NCI-H748 (cell line): ENCODE results near the gene CRYBG1.
"Not testable (repeated sequence)": the region's sequence is repeated elsewhere in the genome, so short reads cannot be mapped to it uniquely, and the experiment has no call there.

ENCODE experiments used
- DNase-seq: peaks from one replicate; lab custom pipeline; 2025; ENCODE audit not compliant: unreplicated experiment; lab: John Stamatoyannopoulos, UW

CRYBG1 gene

DNA sequence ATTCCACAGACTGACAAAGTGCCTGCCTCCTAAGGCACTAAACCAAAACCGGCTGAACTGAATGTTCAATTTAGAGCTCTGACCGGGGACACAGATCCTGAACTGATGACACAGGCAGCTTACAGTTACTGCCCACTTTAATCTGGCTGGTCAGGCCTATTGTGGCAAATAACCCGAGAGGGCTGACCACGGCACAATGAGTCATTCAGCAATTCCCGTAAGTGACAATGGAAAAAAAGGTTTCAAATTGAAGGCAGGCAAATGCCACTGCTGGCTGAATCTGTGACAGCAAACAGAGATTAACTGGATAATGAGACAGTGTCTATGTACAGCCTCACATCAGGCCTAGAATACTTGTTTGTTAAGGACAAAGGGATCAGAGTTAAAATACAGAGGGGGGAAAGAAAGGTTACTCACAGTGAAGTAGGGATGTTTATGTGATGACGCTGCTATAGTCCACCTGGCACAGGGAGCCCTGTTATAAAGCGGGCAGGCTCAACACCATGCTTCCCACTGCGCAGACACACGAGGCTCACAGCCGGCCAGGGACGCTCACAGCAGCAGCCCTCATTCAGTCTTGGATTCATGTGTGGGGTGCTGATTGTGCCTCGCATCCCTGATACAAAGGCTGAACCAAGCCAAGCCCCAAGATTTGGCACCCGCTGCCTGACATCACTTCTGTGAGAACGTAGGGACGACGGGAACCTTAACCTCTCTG lies 214.4 kb downstream of the CRYBG1 start:
- DNase-seq = peak; percentile 5

DNA sequence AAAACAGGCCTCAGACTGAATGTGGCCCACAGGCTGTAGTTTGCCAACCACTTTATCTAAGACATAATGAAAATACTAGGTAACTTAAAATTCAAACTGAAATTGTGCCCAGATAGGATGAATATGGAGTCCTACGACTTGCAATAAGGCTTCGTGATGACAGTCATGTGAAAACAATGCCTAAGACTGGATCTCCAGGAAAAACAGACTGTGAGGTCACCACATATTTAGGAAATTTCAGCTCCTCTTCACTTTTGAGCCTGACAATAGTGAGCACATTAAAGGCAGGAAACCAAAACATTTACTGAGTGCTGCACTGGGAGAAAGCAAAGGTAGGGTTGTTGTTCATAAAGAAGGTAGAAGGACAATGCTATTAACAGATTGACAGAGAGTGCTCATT lies 218.8 kb downstream of the CRYBG1 start:
- DNase-seq = no peak

DNA sequence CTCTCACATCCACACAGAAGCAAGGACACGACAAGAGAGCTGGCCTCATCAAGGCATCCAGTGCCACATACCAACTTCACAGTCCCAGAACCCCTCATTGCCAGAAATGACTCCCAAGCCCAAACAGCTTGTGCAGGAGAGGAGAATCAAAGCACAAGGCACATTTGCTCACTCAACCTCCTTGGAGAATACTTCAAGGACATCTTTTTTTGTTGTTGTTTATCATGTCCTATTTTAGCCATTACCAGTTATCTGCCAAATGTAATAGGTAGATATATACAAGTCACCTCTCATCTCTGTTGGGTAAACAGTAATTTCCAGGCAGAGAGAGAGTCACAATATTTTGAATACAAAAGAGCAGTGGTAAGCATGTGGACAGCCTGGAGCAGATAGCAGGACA lies 221.0 kb downstream of the CRYBG1 start:
- no peak for DNase-seq

DNA sequence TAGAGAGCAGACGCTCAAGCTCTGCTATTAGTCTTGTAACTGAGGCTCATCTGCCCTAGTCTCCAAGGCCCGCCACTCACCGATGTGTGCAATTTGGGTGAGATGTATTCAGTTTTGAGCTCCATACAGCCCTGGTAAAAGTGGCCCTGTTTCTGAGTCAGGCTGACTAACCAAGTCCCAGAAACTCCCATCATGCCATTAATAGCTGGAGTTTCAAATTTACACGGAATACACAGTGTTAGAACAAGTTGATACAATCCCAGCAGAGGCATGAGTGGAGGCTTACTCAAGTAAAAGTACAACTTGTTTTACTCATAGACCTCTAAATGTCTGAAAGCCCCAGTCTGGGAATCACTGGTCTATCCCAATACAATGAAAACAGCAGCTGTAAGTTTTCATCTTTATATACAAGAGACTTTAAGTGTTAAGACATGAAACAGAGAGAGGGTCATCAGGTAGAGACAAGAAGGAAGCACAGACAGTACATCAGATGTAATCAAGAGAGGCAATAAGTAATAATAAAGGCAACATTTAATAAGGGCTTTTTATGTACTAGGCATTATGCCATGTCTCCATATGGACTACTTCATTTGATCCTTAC lies 226.4 kb downstream of the CRYBG1 start:
- DNase-seq = no peak

DNA sequence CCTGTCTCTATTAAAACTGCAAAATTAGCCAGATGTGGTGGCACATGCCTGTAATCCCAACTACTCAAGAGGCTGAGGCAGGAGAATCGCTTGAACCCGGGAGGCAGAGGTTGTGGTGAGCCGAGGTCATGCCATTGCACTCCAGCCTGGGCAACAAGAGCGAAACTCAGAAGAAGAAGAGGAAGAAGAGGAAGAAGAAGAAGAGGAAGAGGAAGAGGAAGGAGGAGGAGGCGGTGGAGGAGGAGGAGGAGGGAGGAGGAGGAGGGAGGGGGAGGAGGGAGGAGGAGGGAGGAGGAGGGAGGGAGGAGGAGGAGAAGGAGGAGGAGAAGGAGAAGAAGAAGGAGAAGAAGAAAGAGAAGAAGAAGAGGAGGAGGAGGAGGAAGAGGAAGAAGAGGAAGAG lies 228.4 kb downstream of the CRYBG1 start:
- not testable (repeated sequence) for DNase-seq

DNA sequence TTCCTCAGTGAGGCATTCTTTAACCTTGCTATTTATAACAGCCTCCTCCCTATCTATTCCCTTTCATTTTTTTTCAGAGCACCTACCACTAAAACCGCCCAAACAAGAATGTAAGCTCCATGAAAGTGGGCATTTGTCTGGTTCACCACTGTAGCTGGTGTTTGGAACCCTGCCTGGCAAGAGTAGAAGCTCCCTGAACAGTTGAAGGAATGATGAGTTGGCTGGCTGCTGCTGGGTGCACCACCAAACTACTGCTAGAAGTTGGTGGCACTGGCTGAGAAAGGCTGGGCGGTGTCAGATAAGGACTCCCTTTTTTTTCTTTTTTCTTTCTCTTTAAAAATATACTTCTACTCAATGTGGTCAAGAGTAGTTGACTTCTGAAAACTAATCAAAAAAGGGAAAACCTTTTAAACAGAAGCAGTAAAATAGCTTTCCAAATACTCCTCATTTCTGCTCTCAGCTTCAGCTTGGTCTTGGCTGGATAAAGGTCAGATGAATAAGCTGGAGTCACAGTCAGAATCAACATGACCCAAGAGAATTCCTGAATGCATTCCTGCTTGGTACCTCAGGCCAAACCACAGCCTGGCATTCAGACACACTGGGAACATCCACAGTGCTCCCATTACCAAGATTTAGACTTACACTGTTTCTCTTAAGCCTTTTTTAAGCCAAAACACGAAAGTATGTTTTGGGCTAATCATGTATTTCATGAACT lies 230.8 kb downstream of the CRYBG1 start:
- no peak for DNase-seq

DNA sequence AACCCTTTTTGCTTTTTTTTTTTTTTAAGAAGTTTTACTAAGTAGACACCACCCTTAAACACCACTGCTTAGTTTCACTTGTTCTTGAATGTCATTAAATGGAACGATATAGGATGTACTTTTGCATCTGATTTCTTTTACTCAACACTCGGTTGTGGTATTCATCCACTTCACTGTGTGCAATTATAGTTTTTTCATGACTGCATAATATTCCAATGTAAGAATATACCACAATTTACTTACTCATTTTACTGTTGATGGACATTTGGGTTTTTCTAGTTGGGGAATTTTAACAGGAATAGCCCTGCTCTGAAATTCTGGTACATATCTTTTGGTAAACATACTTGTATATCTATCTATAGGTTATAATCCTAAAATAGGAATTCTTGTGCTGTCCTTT lies 238.9 kb downstream of the CRYBG1 start:
- DNase-seq = no peak

DNA sequence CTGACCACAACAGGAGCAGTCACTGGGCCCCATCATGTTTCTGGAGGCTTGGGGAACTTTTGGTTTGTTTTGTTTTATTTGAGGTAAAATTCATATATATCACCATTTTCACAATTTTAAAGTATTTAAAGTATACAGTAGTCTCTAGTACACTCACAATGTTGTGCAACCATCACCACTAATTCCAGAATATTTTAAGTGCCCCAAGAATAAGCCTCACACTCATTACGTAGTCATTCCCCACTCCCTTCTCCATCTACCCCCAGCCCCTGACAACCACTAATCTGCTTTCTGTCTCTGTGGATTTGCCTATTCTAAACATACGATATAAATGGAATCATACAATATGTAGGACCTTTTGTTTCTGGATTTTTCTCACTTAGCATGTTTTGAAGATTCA lies 239.8 kb downstream of the CRYBG1 start:
- no peak for DNase-seq

DNA sequence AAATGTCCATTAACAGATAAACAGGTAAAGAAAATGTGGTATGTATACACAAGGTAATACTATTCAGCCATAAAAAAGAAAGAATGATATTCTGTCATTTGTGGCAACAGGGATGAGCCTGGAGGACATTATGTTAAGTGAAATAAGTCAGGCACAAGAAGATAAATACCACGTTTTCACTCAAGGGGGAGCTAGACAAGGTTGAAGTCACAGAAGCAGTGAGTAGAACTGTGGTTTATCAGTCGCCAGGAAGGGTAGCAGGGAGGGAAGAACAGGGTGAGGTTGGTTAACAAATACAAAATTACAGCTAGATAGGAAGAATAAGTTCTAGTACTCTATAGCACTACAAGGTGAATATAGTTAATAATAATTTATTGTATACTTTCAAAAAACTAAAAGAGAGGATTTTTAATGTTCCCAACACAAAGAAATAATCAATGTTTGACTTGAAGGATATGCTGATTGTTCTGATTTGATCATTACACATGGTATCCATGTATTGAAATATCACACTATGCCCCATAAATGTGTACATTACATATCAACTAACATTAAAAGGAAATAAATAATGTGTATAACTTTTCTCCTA lies 247.7 kb downstream of the CRYBG1 start:
- DNase-seq = peak; percentile 82

DNA sequence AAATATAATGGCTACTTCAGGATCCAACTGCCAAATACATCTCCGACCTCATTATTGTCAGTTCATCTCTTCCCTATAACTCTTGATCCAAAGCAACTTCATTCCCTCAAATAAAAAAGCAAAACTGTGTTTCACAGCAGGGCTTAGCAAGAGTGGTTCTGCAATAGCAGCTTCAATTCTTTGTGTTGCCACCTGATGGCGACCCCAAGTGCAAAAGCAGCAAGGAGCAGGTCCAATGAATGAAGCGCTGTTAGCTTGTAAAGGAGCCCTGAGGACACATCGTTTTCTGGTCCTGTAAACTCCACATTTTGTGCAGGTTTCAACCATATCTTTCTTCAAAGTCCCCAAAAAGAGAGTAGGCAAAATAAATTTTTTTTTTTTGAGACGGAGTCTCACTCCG lies 249.2 kb downstream of the CRYBG1 start:
- peak; percentile 71 for DNase-seq

DNA sequence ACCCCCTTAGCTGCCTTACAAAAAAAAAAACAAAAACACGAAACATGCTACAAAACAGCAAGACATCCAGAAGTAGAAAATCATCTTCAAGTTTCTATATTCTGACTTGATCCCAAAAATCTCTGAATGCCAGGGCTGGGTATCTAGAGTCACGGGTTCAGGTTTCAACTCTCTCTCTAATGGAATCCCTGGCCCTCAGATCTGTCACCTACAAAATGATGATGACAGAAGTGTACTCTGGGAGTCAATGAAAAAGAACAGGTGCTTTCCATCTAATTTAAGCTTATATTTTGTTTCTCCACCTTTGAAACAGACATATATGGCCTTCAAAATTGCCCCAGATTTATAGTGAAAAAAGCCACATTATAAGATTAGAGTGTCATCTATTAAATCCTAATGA lies 250.5 kb downstream of the CRYBG1 start:
- no peak for DNase-seq

DNA sequence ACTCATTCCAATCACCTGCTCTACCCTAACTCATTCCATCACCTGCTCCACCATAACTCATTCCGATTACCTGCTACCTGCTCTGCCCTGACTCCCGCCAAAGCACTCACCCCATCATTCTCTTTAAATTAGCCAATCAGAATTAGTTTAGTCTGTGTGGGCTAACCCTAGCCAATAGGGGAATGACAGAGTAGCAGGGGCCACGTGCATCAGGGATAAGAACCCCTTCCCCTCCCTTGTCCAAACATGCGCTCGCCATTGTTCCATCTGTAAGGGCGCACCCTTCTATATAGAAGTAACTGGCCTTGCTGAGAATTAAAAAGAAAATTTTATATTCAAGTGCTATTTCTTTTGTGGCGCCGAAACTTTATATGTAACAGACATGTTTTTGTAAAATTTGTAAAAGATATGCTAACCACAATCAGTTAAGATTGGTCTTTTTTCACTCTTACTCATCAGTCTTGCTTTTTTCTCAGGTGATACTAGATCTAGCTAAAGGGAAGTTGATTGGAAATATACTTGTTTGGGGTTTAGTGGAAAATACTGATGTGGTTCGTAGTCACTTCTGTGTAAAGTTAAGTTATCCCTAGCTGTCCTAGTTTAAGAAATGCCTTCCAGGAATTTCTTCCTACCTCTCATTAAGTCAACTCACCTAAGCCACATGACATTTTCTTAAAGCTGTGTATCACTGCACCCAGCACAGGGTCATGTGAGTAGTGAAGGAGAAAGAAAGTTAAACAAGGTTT lies 252.3 kb downstream of the CRYBG1 start:
- DNase-seq = no peak

DNA sequence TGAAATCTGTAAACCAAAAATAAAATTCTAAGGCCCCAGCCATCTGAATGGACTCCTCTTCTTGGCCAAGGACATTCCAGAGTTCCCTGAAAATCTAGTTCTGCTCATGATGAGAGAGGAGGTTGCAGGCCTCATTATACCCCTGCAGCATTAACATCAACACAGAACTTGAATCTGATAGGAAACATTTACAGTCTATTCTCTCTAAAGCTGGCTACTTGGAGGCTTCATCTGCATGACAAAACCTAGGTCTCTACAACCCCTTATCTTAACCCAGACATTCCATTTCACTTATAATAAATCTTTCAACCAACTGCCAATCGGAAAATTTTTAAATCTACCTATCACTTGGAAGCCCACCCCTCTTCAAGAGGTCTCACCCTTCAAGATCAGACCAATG lies 253.1 kb downstream of the CRYBG1 start:
- no peak for DNase-seq

DNA sequence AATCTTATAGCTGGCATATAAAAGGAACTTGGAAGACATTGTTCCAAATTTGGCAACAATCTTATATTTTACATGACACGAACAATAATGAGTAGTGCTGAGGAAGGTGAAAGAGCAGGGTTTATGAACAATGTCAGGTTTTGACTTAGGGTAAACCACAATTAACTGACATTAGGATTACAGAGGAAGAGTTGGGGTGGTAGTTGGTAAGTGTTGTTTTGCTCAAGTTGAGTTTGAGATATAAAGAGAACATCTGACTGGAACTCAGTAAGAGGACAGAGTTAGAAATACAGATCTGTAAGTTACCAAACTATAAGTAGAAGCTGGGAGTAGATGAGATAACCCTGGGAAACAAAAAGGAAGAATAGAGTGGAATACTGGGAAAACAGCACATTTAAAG lies 253.6 kb downstream of the CRYBG1 start:
- DNase-seq = no peak

DNA sequence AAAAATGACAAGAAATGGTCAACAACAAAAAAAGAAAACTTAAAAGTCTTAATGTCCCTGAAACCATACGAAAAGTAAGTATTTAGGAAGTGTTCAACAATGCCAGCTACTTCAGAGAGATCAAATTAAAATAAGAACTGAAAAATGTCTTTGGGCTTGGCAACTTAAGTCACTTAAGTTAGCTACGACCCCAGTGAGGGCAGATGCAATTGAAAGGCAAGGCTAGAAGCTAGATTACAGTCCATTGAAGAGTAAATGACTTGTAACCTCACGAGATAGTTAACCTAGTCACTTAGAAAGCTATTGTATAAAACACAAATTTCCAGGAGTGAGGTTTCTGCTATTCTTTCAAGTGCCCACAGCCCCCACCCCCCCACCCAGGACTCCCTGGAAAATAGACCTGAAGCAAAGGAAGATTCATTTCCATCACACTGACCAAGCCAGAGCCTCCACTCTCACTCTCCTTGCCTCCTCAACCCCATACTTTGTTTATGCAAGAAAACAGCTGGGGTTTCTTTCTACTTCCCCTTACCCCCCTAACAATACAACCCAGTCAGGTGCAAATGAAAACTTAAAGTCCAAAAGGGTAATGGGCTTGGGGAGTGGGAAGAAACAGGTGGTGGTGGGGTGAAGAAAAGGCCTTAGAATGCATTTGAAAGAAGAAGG lies 254.2 kb downstream of the CRYBG1 start:
- no peak for DNase-seq

DNA sequence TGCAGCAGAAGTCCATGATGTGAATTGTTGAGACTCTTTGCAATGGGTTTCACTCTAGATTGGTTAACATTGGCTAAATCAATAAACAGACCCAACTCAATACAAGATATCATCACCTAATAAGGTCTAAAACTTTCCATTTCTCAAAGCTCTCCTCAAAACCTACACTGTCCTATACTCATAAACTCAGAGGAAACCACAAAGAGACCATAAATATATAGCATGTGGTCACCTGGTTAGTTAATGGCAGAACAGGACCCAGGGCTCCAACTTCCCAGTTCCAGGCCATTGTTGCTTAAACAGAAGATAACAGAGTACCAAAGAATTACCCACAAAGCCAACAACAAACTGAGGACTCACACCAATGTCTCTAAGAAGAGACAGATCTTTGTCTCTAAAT lies 256.8 kb downstream of the CRYBG1 start:
- DNase-seq = no peak

DNA sequence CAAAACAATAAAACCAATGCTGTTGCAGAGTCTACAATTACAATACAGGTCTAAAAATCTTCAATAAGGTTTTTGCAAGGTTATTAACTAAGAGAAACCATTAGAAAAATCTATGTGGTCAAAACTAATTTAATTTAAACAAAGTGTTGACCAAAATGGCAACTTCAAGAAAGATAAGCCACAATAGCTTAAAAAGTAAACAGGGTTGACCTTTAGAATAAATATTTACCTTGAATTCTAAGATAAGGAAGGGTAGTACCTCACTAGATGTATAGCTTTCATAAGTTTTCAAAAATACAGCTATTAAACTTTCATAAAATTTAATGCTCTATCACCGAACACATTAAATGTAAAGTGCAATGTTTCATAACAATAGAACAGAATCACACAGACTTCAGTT lies 257.3 kb downstream of the CRYBG1 start:
- DNase-seq = no peak

DNA sequence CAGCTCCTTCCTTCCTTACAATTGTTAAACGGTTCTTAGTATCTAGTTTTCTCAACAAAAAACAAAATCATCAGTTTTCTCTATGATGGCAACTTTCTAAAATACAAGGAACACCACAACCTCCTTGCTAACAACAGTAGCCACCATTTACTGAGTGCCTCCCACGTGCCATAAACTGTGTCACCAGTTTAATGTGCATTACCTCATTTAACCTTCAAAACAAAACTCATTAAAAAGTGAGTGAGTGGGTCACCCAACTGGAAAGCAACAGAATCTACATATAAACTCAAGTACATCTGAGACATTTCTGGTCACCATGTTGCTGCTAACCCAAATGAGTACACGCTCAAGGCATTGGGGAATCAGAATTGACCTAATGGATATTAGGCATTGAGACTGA lies 257.8 kb downstream of the CRYBG1 start:
- DNase-seq = no peak

DNA sequence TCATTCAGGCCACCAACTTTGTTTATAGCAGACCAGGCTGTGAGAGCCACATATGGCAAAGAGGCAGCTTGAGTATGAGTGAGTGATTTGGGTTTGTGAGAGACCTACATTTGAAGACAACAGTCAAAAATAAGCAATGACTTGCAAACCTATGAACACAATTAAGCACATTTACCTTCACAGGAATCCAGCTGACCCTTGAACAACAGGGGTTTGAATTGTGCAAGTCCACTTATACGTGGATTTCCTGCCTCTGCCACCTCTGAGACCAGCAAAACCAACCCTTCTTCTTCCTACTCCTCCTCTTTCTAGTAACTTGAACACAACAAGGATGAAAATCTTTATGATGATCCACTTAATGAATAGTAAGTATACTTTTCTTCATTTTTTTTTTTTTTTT lies 258.7 kb downstream of the CRYBG1 start:
- no peak for DNase-seq

DNA sequence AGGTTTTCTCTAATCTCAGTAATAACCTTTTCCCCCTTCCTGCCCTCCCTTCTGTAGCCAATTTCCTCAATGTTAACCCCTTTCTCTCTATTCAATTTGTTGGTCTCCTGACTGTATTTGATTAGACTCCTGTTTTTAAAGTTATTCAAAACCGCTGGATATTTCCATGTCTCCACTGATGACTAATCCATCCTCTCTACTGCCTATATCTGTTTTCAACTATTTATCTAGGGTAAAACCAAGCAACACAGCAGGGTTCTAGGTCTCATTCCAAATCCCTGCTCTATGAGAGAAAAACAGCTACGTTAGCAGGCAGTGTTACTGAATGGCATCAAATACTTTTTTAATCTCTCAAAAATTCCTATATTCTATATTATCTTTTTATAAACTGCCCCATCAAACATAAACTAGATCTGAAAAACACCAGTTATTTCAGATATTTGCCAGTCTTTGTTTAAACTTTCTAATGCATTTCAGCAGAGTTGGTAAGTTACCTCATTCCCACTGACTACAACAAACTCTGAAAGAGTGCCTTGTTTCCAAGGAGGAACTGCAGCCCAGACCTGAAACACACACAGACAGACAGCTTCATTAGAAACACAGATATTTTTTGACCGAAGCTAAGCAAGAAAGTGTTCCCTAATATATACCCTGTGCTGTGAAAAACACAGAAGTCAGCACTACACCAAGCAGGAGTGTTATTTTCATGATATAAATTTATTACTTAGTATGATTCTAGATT lies 260.6 kb downstream of the CRYBG1 start:
- no peak for DNase-seq
